AG10803 (cell line): ENCODE measurements around the gene MISP3.

ENCODE experiments used
- DNase-seq: peaks from one replicate; pipeline ENCODE4 v3.0.0; 2010; ENCODE audit warnings: low read depth
- H3K4me3 ChIP-seq: 2 replicates; pipeline ENCODE4 v1.5.1; 2011; ENCODE audit warnings: mild to moderate bottlenecking, low read length, control low read depth
- CTCF ChIP-seq: conservative IDR thresholded peaks from 2 replicates; pipeline ENCODE4 v1.5.1; 2011; ENCODE audit warnings: mild to moderate bottlenecking, low read length, control low read depth, inconsistent platforms

MISP3 gene

GRCh38 chr19:14096272-14096992 lies 23.8 kb downstream of the MISP3 start:
- TF ChIP-seq CTCF = 0 out of 2 replicates have a peak, but pooled peaks have one; percentile 6
- H3K4me3 ChIP-seq = no peak overlapping the region
- no peak for DNase-seq

- DNase-seq = no peak
- no peak for TF ChIP-seq CTCF
- H3K4me3 ChIP-seq = no peak overlapping the region
These were observed 25.1 kb downstream of the MISP3 start for GRCh38 chr19:14097532-14098151.

DNA sequence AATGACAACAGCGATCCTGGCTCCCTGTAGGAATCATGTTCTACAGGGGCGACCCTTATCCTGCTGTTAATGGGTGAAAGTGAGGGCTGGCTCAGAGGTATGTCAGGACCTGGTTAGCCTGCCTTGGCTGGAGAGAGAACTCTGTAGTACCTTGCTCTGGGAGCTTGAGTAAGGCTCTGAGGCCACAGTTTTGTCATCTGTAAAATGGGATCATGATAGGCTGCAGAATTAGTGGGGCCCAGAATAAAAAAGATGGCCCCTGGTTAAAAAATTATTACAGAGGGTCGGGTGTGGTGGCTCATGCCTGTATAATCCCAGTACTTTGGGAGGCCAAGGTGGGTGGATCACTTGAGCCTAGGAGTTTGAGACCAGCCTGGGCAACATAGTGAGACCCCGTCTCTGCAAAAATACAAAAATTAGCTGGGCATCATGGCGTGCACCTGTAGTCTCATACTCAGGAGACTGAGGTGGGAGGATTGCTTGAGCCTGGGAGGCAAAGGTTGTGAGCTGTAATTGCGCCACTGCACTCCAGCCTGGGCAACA lies 28.5 kb downstream of the MISP3 start:
- TF ChIP-seq CTCF = no peak
- H3K4me3 ChIP-seq = no peak overlapping the region
- no peak for DNase-seq

DNA sequence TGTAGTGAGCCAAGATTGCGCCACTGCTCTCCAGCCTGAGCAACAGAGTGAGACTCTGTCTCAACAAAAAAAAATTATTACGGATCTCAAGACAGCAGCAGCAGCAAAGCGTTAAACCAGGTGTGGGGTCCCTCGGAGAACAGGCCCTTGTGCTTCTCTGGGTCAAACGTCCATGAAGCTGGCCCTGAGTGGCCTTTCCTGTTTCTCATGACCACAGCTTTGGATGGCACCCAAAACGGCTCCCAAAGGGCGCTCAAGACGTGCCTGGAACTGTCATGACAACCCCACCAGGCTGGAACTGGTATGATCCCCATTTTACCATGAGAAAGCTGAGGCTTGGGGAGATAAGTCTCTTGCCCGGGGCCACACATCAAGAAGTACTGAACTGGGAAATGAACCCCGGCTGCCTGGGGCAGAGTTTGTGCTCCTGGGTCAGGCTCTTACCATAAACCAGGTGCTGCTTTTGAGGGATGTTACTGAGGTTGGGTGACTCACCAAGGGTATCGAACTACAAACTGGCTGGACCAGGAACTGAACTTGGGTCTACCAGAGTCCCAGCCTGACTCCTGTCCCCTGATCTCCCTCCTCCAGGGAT lies 29.6 kb downstream of the MISP3 start:
- no peak overlapping the region for H3K4me3 ChIP-seq
- no peak for TF ChIP-seq CTCF
- DNase-seq = no peak

DNA sequence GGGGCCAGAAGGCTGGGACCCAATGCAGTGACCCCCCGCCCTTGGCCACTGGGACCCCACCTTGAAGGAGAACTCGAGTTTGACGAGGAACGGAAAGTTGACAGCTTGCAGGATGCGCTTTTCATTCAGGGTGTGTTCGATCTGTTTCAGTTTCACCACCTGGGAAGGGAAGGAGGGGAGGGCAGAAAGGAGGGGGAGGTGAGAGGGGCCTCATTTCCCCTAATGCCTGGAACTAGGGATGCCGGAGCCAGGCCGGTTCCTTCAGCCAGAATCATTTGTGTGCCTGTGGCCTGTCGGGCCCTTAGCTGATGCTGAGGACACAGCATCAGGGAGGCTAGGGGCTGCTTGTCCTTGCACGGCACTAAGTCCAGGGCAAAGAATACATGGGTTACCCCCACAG lies 30.2 kb downstream of the MISP3 start:
- no peak for TF ChIP-seq CTCF
- DNase-seq = no peak
- no peak overlapping the region for H3K4me3 ChIP-seq

GRCh38 chr19:14103310-14103709 lies 30.7 kb downstream of the MISP3 start:
- no peak for DNase-seq
- TF ChIP-seq CTCF = no peak
- no peak overlapping the region for H3K4me3 ChIP-seq
